ENCODE data around the gene MOB2.

The MOB2 gene

GRCh38 chr11:1481483-1481825 lies 5.1 kb downstream of the MOB2 start:
- H3K4me3 ChIP-seq (ENCODE audit: low read depth, low read length): no peak overlapping the region
- no peak for DNase-seq (ENCODE audit: low read depth)
- no peak for TF ChIP-seq CTCF (conservative IDR thresholded peaks at IDR 0.05; ENCODE audit: low read depth, low read length)

- H3K4me3 ChIP-seq (ENCODE audit: low read depth, low read length): no peak overlapping the region
- no peak for DNase-seq (ENCODE audit: low read depth)
- TF ChIP-seq CTCF (conservative IDR thresholded peaks at IDR 0.05; ENCODE audit: low read depth, low read length): no peak
Measured at GRCh38 chr11:1480555-1481482, 5.8 kb downstream of the MOB2 start.

- TF ChIP-seq CTCF (conservative IDR thresholded peaks at IDR 0.05; ENCODE audit: low read depth, low read length): no peak
- H3K4me3 ChIP-seq (ENCODE audit: low read depth, low read length): no peak overlapping the region
- DNase-seq (ENCODE audit: low read depth): no peak
Measured at GRCh38 chr11:1480191-1480554, 6.4 kb downstream of the MOB2 start.

- DNase-seq (ENCODE audit: low read depth): no peak
- H3K4me3 ChIP-seq (ENCODE audit: low read depth, low read length): no peak overlapping the region
- no peak for TF ChIP-seq CTCF (conservative IDR thresholded peaks at IDR 0.05; ENCODE audit: low read depth, low read length)
Measured at GRCh38 chr11:1479678-1480118, 6.9 kb downstream of the MOB2 start.

- TF ChIP-seq CTCF (conservative IDR thresholded peaks at IDR 0.05; ENCODE audit: low read depth, low read length): no peak
- no peak for DNase-seq (ENCODE audit: low read depth)
- no peak overlapping the region for H3K4me3 ChIP-seq (ENCODE audit: low read depth, low read length)
Measured at GRCh38 chr11:1479006-1479677, 7.4 kb downstream of the MOB2 start.

- TF ChIP-seq CTCF (conservative IDR thresholded peaks at IDR 0.05; ENCODE audit: low read depth, low read length): no peak
- H3K4me3 ChIP-seq (ENCODE audit: low read depth, low read length): no peak overlapping the region
- no peak for DNase-seq (ENCODE audit: low read depth)
Measured at GRCh38 chr11:1478544-1478943, 8.0 kb downstream of the MOB2 start.
